CMK (cell line): Measurements from ENCODE around the gene SNRK.

Experiments
- DNase-seq: peaks from one replicate; pipeline ENCODE4 v3.0.0-alpha.2; 2010; ENCODE audit warnings: low read depth

The SNRK gene

DNA sequence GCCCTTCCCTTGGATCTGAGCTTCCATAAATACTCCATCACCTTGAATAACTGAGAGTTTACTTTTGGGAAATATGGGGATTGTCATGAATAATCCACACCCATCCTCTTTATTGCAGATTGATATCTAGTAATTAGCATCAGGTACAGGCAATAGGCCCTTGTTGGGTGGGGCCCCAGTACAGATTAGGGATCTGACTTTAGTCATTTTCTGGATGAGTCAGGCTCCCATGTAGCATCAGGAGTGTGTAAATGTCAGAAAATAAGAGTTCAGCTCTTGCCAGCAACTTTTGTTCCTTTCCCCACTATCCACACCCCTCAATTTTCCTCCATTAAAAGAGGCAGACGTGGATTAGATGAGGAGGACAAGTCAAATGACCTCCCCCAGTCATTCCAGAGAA is 17.7 kb upstream of the SNRK start:
- DNase-seq, result no peak

DNA sequence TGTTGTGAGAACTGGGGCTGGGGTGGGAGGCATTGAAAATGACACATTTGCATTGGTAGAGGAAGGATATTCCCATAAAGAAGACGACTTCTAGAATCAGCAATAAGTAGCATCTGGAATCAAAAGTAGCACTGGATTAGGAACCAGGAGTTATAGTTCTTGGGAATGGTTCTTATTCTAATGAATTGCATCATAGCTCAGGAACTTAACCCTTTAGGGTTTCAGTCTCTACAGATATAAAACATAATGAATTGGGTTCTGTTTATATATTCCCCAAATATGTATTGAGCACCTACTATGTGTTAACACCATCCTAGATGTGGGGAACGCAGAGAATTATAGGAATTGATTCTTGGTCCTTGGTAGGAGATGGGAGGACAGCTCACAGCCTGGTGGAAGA is 16.3 kb upstream of the SNRK start:
- DNase-seq, result no peak

DNA sequence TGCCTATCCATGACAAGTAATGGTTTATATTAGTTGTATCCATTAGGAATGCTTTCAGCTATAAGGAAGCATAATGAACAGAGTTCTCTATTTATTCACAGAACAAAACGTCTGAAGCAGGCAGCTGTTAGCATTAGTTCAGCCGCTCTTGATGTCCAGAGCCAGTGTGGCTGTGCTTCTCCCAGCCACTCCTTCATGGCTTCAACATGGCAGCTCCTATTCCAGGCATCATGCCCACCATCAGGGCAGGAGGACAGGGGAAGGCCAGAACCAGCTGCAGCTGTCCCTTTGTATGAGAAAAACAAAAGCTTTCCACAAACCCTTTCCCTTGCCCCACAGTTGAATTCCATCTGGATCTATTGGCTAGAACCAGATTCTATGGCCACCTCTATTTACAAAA is 12.9 kb upstream of the SNRK start:
- no peak for DNase-seq

DNA sequence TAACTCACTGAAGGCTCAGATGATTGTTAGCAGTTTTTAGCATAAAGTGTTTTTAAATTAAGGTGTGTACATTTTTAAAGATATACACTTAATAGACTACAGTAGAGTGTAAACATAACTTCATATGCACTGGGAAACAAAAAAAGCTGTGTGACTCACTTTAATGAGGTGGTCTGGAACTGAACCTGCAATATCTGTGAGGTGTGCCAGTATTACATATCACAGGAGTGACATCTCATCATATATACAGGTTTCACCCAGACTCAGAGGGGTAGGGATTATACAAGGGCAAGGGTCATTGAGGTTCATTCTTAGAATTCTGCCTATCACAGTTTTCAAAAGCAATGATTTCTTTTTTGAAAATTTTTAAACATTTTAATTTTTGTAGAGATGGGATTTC is 7.3 kb upstream of the SNRK start:
- no peak for DNase-seq

DNA sequence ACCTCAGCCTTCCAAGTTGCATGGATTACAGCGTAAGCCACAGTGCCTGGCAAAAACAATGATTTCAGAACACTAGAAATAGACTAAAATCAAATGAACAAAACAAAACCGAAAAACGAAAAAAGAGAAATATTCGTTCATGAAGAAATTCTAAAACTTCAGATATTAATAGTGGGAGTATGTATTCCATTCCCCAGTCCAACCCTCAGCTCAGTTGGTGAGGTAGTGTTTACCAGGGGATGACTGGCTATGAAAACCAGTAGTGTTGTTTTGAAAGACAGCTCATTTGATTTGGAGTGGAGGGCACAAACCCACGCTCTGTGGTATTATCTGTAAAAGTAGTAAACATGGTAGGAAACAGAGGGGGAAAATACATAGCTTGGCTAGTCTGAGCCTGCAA is 6.8 kb upstream of the SNRK start:
- DNase-seq, result no peak

DNA sequence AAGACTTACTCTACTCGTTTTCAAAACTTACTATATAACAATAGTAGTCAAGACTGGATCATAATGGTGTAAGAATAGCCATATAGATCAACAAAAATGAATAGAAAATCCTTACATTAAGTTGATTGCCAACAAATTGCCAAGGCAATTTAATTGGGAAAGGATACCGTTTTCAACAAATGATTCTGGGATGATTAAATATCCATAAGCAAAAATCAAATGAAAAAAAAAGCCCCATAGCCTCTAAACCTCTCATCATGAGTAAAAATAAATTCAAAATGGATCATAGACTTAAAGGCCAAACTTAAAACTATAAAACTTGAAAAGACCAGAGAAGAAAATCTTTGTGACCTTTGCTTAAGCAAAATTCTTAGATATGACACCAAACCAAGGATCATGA is 5.3 kb upstream of the SNRK start:
- DNase-seq, result no peak

DNA sequence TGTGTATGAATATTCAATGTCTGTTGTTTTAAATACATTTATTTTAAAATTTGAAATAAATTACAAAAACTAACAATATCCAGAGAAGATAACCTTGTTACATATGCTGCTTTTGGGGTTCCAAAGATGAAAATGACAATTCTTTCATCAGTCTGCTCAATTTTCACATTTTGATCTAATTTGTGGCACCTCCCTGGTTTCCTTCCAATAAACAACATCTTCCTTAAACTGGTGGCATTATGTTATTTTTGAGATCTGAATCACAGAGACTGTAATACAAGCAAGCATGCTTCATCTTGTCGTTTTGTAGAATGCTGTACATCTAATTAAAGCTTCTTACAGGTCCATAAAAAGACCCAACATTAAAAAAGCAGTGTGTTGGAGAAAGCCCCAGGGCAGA is 2.2 kb upstream of the SNRK start:
- no peak for DNase-seq

DNA sequence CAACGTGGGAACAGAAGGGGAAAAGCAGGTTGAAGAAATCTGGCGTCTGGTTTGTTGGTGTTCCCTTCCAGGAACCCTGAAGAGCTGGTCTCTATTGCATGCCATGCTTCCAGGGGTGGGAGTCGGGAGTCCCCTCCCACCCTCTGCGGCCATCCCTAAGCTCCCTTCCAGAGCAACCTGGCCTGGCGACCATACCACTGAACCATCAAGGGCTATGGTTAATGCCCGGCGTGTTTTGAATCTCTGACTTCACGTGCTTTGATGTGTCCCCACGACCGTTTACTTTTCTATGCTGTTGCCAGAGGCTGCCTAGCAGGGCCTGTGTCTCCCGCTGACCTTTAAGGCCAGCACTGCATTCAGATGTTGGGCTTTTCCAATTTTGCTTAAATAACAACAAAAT is 696 bp upstream of the SNRK start:
- DNase-seq, result no peak

DNA sequence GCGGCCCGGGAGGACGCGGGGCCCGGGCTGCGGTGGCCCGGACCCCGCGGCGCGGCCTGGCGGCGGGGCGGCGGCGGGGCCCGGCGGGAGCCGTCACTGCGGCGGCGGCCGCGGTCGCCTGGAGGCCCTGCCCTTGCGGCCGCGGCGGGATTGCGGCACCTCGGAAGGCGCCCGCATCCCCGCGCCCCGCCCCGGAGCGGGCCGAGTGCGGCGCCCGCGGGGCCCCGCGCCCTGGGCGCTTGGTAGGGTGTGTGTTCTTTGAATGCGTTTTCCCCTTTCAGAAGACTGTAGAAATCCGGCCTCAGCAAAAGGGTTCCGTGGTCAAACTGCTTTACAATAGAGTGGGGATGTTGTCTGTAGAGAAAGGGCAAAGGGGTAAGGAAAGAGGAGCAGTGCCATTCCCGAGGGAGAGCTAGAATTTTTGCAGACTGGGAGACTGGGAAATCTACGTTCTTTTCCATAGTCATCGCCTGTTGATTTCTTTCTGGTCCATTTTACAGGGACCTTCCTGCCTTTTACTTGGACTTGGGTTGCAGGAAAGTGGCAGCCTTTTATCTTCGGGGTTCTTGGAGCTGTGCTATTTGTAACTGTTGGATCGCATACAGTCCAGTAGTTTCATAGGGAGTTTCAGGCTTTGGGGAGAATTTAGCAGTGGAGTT is 630 bp downstream of the SNRK start:
- no peak for DNase-seq

DNA sequence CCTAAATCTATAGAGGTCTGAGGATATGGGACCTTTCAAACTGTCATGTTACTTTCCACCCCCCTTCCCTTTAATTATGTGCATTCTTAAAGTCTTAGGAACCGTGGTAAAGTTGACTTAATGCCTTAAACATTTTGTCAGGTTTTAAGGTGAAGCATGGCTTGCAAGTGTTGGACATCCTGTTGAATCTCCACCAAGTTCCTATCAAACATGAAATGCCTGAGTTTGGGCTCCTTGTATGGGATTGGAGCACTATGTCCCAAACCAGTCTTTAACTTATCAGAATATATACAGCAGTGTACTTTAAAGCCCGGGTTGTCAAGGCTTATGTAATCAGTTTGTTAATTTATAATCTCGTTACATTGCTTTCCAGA is 1.1 kb downstream of the SNRK start:
- no peak for DNase-seq

DNA sequence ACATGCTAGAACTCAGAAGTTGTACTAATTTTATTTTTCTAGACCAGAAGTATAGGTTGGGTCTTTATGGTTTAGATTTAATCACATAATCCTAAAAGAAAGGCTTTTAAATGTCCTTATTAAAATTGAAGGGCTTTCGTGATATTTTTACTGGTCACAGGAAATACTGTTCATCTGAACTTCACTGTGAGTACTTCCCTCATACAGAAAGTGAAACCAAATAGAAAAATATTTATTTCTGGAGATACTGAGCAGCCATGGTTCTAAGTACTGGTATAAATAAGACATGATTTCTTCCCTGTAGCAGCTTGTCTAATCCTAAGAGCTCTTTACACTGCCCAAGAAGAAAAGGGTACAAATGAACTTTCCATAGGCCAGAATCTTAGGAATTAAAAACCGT is 2.0 kb downstream of the SNRK start:
- no peak for DNase-seq

DNA sequence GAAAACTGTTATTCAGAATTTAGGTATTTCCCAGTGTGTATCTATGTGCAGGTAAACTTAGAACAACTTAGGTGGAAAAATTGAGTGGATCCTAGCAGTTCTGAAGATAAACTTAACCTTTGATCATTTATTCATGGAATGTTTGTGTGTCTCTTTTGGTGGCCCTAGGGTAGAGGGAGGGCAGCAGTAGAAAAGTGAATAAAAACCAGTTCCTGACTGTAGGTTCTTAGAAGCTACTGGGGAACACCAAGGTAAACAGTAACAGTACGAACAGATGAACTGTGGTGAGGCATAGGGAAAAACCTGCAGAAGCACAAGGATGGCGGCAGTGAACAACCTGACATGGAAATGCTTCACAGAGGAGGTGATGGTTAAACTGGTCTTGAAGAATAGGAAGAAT is 2.5 kb downstream of the SNRK start:
- no peak for DNase-seq

DNA sequence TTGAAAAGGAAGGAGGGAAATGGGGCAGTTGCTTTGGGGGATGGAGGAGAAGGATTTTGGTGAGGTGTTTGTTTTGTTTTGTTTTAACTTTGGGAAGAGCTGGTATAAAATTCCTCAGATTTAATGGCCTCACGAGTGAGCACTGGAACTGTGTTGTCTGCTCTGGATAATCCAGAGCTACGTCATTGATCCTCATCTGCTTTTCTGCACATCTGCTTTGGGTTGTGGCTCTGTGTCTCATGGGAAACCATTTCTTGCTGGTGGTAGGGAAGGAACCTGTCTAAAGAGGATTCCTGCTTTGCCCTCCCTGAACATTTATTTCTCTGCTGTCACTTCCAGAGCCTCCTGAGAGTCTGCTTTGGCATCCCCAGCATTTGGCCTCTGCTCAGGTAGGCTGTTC is 3.1 kb downstream of the SNRK start:
- DNase-seq, result no peak

DNA sequence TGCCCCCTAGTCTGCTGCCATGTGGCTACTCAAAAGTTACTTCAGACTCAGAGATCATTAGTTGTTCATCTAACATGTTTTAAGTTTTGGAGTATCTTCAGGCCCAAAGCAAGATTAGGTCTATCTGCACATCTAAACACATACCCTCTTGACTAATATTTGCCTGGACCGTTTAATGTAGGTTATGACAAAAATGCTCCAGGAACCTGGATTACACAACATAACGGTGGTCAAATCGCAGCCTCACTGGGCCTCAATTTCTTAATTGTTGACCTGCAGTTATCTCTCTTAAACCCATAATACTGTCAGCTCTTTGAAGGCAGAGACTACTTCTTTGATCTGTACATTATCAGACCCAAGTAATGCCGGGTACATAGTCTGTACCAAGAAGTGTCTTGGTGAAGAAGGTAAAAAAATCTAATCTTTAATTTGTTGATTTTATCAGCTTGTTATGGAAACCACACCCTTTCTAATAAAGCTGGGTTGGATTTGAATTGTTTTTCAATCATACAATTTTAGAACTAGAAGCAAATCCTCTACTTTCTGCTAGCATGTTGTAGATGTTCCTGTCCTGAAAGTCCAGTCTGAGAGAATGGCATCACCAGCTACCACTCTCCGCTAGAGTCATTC is 3.6 kb downstream of the SNRK start:
- no peak for DNase-seq

DNA sequence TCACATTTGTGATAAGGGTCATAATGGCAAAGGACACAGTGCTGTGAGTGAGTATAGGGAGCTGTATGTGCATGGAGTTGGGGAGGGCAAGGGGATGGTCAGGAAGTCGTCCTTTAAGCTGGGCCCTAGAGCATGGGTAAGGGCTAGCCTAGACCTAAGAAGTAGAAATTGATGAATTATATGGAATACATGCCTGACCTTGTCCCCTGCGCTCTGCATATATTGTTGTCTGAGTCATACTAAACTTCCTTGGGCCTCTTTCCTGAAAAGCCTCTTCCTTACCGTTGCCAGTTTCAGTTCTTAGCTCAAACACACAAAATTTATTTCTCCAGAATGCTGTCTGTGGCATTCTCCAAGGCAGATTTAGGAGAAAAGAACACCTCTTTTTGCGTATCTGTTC is 4.6 kb downstream of the SNRK start:
- DNase-seq, result no peak

DNA sequence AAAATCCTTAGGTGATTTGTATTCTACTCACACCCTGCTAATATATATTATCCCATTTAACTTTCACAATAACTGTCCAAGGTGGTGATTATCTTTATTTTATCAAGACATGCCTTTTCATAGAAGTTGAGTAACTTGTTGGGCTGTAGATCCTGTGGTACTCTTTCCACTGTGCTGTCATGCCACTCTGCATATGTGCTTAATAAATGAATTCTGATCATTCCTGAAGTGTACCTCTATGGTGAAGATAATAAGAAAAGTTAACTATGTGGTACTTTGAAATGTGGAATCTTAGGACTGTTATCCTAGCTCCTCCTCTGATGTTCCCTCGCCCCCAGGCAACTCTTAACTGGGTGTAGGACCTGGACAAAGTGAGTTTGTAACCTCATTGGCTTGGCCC is 5.2 kb downstream of the SNRK start:
- no peak for DNase-seq

DNA sequence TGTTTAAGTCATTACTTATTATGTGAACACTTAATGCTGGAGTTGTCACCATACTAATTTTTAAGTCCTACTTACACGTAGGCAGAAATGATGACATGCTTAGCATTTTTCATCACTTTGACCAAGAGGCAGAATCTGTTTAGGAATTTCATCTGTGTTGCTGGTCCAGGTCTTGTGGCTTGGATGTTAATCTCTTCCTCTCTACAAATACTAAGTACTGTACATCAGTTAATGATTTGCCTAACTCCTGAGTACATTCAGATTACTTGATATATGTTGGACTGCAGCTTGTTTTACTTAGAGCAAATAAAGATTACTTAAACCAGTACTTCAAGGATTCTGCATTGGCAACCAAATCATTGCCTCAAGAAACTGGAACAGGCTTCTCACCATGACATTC is 8.6 kb downstream of the SNRK start:
- DNase-seq, result no peak

DNA sequence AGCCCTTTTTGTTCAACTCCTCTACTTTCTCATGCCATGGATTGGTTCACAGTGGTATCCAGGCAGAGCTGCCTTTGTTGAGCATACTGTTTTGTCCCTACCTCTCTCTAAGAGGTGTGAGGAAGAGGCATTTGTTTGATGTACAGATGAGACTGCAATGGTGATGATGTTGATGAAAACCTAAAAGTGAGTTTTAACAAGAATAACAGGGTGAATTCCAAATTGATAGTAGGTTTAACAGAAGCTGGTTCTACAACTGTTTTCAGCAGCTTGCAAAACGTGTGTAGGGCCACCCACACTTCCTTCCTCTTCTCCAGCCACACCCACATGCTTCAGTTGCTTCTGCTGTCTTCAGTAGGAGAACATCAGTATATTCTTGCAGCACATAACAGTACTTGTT is 10.2 kb downstream of the SNRK start:
- peak; percentile 29 for DNase-seq

DNA sequence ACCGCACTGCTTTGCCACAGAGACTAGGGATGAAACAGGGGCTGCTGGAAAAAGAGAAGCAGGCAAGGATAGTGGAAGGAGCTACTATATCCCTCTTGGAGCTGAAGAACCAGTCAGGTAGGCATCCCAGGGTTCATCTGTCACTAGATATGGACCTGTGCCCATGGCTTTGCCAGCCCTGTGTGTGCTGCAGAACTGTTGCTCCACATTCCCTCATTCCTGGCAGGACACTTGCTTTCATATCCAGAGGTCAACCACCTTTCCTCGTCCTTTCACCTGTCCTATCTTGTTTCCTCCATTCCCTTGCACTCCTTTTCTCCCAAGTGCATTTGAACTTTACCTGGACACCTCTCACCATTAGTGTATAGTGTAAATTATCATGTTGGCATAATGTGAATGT is 12.0 kb downstream of the SNRK start:
- DNase-seq, result no peak

DNA sequence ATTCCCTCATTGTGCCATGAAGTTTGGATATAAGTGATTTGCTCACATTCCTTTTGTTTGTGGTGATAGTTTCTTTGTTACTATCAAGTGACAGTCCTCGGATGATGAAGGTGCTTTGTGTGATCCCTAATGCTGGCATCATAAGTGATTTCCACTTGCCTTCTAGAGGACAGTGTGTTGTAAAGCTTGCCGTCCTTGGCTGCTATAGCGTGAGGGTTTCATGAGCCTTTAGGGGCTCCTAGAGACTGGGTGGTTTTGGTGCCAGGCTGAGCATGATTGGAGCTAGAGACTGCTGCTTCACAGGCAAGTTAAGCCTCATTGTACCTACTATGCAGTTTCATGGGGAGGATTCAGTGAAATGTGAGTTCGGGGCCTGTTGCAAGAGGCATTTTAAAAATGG is 12.4 kb downstream of the SNRK start:
- DNase-seq, result no peak

DNA sequence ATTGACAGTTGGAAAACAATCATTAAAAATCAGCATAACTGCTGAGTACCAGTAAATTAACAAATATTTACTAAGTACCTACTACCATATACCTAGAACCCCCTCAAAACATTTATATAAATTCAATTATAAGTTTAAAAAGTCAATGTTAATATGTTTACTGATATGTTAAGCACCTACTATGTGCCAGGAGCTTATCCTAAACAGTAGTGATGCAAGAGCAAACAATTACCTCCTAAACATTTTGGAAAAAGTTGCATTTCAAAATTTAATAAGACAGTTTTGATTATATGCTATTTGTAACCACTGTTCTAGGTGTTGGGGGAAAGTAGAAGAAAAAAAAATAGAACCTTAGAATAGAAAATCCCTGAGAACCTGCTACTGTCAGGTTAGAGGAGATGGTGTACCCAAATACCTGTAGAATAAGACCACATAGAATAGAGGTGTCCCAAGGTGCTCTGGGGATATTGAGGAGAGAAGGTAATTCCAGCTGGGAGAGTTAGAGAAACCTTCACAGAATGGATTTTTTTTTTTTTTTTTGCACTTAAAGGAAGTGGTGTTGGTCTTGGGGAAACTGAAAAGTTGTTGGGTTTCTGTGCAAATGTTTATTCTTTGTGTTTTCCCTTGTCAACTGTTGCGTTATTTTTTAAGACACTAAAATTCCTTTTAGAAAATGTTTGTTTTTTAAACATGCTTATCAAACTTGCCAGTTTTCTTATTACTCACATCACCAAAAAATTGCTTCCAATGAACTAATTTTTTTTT is 16.0 kb downstream of the SNRK start:
- no peak for DNase-seq

DNA sequence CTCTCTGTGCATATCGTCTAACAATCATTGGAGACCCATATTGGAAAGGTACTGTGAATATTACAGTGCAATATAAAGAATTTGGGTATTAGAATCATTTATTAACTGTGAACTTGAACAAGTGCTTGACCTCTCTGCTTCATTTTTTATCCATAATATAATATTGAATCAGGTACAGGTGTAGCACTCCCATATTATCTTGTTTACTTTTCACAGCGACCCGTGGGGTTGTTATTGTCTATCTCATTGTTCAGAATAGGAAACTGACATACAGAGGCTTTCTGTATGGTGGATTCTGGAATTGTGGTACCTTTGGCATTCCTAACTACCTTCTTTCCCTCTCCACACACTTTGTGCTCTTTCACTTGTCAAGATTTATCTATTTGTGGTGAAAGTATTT is 17.8 kb downstream of the SNRK start:
- DNase-seq, result no peak

DNA sequence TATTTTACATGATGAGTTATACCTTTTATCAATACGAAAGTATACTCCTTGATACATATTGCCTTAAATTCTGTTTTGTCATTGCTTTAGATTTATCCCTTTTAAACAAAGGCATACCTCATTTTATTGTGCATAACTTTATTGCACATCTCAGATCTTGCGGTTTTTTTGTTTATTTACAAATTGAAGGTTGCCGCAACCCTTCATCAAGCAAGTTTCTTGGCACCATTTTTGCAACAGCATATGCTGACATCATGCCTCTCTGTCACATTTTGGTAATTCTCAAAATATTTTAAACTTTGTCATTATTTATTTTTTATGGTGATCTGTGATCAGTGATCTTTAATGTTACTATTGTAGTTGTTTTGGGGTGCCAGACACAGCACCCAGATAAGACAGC is 20.9 kb downstream of the SNRK start:
- DNase-seq, result no peak

DNA sequence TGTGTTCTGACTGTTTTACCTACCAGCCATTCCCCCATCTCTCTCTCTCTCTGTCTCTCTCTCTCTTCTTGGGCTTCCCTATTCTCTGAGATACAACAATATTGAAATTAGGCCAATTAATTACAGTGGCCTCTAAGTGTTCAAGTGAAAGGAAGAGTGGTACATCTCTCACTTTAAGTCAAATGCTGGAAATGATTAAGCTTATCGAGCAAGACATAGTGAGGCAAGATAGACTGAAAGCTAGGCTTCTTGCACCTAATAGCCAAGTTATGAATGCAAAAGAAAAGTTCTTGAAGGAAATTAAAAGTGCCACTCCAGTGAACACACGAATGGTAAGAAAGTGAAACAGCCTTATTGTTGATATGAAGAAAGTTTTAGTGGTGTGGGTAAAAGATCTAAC is 21.3 kb downstream of the SNRK start:
- DNase-seq, result no peak
